Measurements from ENCODE around the gene PIN4.
A peak's percentile ranks its signal among the peaks of the same experiment; 100 is the strongest.
"Not testable (repeated sequence)": the region's sequence is repeated elsewhere in the genome, so short reads cannot be mapped to it uniquely, and the experiment has no call there.

Gene PIN4

DNA sequence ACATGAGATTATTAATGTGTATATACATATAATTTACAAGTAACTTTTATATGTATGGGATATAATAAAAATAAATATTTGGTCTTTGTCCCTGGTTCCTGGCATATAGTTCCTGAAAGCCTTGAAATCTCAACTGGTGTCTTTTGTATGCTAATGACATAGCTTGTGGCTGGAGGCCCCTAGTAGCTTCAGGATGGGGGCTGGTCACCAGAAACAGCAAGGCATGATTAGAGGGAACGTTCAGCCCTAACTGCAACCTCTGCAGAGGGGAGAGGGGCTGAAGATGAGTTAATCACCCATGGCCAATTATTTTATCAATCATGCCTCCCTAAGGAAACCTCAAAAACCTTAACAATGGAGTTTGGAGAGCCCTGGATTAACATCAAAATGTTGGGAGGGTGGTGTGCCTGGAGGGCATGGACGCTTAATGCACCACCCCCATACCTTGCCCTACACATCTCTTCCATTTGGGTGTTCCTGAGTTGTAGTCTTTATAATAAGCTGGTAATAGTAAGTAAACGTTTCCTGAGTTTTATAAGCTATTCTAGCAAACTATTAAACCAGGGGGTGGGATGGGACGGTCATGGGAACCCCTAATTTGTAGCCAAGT lies 21.3 kb downstream of the PIN4 start:
- DNase-seq = no peak

DNA sequence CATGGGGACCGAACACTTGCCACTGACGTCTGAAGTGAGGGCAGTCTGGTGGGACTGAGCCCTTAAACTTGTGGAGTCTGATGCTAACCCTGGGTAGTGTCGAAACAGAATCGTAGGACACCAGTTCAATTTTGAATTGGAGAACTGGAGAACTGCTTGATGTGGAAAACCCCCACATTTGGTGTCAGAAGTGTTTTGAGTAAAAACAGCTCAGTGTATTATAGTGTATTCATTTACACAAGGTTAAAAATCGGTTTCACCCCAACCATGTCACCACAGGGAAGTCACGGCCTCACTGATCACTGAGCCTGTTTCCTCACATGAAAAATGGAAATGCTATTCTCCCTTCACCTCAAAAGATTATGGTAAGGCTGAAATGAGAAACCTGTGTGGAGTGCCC lies 21.9 kb downstream of the PIN4 start:
- DNase-seq = no peak

DNA sequence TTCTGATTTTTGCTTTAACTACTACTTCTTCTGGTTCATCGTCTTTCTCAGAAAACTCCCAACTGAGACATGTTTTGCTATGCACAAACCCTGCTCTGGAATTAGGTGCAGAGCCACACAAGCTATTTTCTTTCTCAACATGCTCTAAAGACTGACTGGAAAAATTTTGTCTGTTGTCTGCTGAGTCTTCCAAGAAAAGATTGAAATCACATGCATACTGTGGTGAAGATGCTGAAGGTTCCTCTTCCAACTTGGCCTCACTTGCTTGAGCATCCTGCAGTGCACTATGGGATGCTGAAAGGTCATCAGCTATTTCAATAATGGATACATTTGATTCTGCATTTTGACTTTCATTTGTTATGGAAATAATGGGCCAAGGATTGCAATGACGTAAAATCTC lies 24.1 kb downstream of the PIN4 start:
- DNase-seq = no peak

DNA sequence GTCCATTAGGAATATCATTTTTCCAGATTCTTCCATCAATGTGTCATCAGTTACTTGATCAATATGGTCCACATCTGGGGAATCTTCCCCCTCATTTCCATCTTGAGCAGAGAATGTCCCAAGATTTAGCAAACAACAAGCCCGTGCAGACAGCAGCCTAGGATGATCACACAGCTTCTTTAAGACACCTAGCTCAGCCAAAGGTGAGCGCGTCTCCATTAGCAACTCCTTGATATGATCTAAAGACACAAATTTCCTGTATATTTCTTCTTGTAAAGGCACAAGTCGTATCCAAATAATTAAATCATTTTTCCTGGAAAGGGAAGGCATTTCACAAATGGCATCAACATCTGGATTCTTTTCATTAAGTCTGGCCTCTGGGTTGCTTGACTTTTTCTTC lies 25.8 kb downstream of the PIN4 start:
- DNase-seq = no peak

DNA sequence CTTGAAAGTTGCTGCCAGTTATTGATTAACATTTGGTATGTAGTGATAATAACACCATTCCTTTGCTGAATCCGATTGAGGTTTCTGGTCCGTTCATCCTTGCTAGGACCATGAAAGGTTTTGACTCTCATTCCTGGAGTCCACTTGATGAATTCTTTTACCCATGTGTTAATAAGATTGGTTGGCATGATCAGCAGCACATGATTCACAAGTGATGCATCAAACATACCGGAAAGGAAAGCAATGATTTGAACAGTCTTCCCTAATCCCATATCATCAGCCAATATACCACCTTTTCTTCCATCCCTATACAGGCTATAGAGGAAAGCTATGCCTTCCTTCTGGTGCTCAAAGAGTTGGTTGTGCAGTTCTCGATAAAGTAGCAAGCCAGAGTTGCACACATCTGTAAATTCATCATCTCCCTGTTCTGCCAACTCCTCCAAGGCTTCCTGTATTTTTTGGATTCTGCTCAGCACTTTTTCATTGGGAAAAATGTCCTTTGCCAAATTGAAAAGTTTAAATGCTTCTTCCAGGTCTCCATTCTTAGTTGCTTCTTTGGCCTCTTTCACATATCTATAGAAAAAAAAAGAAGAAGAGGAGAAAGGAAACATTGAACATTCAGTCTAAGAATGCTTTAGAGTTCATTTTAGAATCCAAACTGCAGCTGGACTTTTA lies 26.7 kb downstream of the PIN4 start:
- DNase-seq = no peak

DNA sequence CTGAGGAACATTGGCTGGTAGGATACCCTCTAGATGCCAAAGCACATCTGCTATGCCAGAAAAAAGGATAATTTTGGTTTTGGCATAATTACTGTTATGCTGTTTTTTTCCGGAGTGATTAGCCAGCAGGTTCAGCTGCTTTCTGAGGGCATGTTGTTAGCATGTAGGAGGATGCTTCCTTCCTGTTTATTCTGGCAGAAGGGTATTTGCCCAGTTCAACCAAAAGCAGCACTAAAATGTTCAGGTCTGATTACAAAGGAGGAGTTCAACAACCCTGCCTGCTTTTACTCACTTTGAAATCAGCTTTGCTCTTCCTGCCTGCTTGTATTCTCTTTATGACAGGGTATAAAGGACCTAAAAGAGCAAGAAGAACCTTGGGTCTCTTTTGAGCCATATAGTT lies 35.4 kb downstream of the PIN4 start:
- DNase-seq = no peak

DNA sequence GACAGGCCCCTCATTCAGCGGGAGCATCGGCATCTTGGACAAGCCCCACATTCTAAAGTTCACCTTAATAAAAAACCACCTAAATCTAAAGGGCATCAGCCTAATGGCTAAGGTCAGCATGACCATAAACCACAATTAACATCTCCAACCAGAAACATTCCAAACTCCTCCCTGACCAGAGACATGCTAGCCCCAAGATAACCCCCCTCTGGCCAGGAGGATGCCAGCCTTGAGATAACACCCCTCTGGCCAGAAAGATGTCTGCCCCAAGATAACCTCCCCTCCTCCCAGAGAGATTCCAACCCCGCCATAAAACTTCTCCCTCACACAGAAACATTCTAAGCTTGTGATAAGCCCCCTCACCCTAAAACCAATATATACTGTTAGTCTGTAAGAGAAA lies 38.8 kb downstream of the PIN4 start:
- DNase-seq = not testable (repeated sequence)

DNA sequence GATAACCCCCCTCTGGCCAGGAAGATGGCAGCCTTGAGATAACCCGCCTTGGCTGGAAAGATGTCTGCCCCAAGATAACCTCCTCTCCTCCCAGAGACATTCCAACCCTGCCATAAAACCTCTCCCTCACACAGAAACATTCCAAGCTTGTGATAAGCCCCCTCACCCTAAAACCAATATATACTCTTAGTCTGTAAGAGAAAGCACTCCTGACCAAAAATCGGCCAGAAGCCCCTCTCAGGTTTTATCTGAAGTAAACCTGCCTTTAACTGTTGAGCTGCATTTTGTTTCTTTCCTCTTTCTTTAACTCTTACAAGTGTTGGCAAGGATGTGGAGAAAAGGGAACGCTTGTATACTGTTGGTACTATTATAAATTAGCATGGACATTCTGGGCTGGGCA lies 48.7 kb downstream of the PIN4 start:
- DNase-seq = no peak

DNA sequence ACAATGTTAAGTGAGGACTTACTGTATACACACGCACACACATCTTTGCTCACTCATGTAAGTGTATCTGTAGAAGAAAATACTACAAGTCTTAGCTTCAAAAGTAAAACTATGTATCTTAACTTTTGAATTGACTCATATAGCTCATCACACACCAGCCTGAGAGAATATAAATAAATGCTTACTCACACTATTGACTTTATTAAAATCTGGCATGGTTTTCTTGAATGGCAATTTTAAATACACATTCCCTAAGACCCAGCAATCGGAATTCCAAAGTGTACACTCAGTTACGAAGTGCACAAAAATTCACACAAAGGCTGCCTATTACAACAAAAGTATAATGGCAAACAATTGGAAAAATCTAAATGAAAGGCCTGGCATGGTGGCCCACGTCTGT lies 55.3 kb downstream of the PIN4 start:
- DNase-seq = no peak

DNA sequence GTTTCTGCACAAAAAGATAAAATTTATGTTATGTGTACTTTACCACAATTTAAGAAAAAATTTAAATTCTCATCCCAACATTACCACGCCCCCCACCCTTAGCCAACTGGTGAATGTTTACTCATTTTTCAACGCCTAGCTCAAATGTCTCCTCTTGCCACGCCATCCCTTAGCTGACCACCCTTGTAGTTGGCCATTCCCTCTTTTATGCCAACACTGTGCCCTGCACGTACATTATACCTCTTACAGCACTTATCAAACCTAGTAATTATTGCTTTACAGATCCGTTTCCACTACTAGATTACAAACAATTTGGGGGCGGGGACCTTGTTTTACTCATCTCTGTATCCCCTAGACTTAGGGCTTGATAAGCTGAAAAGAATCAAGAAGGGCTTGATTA lies 56.6 kb downstream of the PIN4 start:
- DNase-seq = no peak

DNA sequence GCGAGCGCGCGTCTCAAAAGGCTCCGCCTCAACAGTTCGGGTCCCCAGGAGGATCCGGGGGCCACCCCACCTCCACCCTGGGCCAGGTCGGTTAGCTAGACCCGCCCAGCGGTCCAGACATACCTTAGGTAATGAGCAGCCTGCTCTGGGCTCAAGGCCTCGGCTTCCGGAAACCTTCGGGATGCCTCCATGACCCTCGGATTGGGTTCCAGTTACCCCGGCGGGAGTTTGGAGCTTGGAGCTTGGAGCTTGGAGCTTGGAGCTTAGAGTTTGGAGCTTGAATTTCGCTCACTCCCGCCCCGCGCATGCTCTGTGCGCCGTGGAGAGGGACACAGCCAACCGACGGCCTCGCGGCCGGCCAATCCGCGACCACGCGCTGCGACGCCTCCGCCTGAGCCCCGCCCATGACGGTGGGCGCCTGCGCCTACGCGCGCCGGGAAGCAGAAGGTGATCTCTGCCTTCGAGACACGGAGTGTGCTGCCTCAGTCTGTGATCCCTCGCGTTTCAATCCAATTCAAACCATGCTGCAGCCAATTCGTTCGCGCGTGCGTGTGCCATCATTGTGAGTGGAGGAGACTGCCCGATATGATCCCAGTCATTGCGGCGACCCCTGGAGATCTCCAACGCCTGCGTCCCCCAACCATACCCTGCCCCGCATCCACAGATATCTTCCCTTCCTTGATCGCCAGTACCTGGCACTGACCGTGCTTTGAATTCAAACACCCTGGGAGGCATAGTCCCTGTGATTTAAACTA lies 57.3 kb downstream of the PIN4 start, which contains the start of gene ERCC6L:
Gene ERCC6L (minus strand): TSS at position 307 of the 755 bp plus-strand sequence. CDS start 116 bp downstream, at position 191.
- DNase-seq = peak; percentile 85

DNA sequence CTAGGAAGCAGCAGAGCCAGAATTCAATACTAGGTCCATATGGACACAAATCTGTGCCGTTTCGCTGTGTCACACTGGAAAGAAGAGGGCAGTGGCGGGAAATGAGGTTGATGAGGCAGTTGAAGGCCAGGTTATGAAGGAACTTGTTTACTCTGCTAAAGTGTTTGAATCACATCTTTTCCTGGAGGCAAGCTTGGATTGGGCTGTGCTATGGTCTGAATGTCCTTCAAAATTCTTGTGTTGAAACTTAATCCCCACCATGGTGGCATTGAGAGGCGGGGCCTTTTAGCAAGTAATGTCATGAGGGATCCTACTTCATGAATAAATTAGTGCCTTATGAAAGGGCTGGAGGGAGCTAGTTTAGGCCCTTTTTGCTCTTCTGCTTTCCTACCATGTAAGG lies 59.4 kb downstream of the PIN4 start:
- DNase-seq = no peak

DNA sequence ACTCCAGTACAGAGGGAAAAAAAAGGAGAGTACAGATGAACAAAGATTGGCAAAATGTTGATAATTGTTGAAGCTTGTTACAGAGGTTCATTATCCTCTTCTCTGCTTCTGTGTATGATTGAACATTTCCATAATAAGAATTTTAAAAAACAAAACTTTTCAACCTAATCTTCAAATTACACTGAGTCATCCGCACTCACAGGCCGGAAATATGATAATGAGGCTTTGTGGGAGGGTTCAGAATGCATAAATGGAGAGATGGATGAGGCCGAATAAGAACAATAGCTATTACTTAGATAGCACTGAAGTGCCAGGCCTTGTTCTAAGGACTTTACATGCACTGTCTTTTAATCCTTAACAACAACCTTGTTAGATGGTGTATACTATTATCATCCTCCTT lies 61.9 kb downstream of the PIN4 start:
- DNase-seq = peak; percentile 33

DNA sequence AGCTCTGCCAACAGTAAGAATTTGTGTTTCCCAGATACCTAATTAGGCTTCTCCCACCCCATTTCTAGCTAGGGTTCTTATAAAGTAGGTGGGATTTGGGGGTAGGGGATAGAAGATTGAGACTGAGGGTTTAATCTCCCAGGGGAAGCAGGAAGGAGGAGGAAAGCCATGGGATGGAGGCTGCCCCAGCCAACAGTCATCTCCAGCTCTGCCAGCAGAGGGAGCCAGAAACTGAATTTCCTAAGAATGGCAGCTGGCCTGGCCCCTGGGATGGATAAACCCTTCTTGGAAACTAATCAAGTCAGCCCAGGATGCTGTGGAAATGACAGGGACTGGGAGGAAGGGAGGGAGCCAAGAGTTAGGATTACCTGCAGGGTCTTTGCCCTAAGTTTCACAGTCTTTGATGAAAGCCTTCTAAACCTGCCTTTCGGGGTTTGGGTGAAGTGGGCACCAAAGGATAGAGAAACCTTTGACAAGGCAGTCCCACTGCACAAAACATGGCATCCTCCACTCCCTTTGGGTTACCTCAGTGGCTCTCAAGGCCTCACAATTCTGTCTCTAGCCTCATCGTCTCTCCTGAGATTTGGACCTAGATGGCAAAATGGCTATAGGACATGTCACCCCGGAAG lies 64.0 kb downstream of the PIN4 start:
- peak; percentile 60 for DNase-seq

DNA sequence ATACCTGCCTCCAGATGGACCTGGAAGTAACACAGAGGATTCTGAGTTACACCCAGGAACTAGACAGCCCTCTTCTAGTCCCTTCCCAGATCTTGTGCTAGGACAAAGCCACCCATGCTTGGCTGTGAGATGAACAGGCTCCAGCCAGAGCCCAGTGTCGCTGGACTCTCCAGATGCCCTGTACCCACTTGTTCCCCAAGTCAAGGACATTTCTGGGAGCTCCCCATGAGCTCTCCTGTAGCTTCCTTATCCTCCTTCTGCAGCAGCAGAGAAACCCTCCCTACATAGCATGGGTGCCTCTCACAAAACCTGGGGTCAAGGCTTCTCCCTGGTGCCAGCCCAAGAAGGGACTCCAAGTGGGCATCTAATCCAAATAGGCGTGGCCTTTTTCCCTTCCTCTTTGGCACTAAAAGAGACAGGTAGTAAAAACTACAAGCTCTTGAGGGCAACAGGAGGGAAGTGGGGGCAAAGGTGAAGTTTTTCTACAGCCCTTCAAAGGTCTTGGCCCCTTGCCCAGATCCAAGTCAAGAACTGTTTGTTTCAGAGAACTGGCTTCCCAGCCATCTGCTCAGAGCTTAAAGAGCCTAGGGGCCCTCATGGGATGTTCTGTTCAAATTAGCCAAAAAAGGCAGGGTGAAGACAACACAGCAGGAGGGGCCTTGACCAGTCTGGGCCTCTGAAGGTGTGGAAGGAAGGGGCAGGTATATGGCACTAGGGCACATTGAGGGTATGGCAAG lies 65.8 kb downstream of the PIN4 start:
- DNase-seq = no peak
